ENCODE results near the gene TNFAIP8.

The TNFAIP8 gene

GRCh38 chr5:119330367-119331183 lies 25.2 kb upstream of the TNFAIP8 start:
- no peak for DNase-seq

- no peak for DNase-seq
Observed at GRCh38 chr5:119331566-119332095, 24.2 kb upstream of the TNFAIP8 start.

GRCh38 chr5:119332208-119332607 lies 23.6 kb upstream of the TNFAIP8 start:
- no peak for DNase-seq

GRCh38 chr5:119332978-119333401 lies 22.8 kb upstream of the TNFAIP8 start:
- no peak for DNase-seq

DNA sequence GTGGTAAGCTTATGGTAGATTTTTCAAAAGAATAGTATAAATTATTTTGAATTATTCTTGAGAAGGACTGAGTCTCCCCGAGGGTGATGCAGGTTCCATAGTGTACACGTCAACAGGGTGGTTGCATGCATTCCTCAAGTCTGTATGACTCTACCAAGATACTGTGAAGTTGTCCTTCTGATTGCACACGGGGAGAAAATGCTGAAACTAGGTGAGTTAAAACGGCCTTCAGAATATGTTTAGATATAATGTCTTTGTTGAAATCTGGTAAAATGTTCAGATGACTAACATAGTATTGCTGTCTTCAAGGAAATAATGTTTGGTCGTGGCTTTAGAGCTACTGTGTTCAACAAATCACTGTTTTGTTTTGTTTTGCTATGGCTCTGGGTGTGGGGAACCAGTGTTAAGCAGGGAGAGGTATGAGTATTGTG lies 22.4 kb upstream of the TNFAIP8 start:
- DNase-seq, result no peak

DNA sequence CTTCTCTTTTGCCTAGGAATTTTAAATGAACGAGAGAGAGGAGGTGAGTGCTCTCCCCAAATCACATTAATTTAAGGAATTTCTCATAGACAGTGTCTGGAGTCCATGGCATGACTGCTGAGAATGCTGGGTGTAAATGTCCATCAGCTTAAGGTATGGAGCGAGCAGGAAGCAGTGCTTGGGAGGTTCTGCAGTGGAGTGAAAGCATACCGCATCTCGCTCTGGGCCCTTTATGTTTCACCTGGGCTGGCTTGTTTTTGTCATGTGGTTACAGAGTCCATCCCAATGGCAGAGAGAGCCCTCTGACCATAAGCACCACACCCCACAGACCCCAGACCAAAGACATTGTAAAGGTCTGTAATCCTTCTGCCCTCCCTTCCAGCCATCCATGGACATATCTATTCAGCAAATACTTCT lies 20.6 kb upstream of the TNFAIP8 start:
- DNase-seq, result no peak

DNA sequence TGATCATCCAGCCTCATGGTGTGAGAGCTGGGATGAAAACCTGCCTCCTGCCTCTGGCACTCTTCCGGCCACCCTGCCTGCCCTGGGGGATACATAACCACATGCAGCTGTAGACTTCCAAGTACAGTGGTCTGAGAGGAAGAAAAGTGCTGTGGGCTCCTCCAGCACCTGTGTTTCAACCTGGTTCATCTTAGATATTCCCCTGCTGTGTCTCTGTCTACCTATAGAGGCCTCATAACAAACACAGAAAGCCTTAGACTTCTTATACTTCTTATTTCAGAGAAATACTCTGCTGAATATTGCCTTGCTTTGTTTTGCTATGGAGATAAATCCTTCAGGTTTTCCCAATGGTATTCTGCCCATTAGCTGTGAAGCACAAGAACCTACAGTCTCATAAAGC lies 19.6 kb upstream of the TNFAIP8 start:
- DNase-seq, result no peak

DNA sequence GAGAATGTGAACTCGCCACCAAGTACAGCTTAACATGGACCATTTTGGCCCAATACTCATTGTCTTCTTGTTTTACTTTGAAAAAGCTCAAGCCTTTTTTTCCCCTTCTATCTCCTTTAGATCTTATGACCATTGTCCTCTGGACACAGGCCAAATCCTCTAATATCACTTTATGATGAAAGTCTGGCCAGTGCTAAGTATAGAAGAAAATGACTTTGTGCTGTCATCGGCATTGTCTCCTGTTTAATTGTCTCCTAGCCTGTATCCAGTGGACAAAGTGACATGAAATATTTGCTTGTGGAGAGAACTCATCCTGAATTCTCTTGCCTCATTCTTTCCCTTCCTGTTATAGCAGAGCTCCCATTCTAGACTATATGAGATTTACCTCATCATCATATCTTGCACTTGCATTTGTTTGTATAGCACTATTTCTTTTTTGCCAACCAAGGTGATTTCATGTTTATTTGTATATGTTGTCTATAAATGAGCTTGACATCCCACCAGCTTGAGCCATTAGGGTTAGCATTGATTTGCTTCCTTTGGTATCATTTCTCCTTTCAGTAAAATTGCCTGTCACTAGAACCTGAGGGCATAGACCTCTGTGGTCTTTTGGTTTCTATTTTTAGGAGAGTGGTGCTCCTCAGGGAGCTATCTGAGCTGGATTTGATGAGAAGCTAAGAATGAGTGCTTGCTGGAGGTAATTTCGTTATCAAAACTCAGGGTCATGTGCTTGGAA lies 18.8 kb upstream of the TNFAIP8 start:
- no peak for DNase-seq

DNA sequence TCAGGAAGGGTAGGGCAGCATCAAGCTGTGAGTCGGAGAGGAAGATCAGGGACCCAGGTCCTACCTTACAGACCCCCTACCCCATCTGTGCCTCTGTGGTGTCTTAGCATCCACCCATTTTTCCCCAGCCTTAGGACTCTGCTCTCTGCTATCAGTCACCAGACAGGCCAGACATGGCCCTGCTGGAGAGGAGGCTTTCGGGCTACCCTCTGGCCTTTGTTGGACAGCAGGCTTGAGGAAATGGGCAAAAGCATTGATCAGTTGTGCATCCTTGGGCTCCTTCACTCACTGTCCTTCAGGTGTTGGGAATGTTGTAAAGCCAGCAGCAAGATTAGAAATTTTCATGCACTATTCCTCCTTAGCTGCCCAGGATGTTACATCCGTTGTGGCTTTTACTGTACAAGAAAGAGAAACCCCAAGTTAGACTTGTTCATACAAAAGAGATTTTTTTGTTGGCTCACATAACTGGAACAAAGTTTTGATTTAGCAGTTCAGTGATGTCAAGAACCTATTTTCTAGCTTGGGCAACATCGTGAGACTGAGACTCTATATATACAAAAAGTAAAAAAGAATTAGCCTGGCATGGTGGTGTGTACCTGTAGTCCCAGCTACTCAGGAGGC lies 17.4 kb upstream of the TNFAIP8 start:
- no peak for DNase-seq

DNA sequence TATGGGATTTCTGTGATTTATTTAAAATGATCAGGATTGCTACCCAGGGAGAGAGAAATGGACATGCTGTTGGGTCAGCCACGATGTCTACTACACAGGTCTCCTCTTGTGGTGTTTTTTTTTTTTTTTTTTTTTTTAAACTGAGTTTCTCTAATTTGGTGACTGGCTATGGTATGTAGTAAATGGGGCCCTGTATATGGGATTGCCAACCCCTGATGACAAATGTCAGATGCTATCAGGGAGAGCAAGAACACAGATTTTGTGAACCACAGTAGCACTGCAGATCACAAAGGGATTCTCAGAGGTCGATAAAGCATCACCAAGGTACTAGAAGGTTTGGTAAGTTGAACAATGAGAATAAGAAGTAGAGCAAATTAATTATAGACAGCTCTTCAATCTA lies 16.5 kb upstream of the TNFAIP8 start:
- no peak for DNase-seq

GRCh38 chr5:119339965-119340364 lies 15.9 kb upstream of the TNFAIP8 start:
- DNase-seq, result no peak

DNA sequence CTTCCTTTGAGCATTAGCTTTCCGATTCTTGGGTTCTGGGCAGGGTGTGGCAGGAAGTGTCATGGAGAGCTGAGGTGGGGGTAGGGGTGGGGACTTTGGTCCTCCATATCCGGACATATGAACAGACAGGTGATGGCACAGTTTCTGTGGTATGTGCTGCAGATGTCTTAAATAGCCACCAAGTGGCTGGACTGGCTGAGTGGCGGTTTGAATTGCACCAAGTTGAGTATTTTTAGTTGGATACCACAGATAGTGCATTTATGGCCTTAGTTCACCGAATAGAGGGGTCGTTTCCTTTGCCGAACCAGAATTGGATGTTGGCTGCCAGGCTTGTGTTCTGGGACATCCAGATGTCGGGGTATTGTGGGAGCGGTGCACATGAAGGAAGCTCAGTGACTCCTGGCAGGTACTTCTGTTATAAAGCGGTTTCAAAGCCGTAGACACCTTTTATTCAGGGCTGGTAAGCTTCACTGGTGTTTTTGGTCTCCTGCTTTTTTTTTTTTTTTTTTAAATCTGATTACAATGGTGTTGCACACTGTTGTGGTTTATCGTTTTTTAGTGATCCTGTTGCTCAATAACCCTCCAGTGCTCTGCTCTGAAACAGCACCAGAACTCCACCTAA lies 15.1 kb upstream of the TNFAIP8 start:
- no peak for DNase-seq

DNA sequence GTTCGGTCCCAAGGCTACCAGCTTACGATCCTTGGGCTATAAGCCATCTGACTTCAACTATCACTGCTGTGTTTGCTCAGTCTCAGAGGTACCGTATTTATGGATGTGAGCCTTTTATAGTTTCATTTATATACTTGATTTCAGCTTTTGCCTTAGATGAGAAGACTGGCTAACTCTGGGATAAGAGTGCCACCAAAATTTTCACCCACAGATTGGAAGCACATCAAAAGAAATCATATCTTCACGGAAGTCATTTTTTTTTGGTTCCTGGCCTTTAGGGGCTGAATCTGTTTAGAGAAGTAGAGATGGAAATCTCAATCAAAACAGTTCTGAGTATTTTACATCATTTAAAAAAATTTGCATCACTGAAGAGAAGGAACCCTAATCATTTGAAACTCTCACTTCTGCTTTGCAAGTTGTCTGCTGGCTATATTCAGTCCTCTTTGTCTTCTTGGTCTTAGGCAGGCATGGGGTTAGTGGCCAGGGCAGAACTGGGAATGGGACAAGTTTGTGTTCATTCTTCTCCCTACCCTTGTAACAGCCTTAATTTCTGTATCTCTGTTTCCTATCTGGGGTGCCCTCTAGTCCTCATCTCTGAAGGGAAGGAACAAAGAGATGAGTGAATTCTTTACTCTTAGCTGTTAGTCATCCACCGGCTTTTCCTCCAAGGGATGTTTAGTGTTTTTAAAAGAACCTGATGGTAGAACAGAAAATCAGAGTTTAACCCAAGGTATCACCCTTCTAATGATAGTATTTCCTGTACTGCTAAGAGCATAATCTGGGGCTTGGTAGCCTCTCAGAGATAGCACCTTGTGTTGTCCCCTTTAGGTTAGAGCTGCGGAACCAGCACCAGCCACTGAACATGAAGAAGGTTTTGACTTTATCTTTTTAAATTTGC lies 14.1 kb upstream of the TNFAIP8 start:
- no peak for DNase-seq

- DNase-seq, result no peak
Observed at GRCh38 chr5:119342406-119342805, 13.4 kb upstream of the TNFAIP8 start.

GRCh38 chr5:119343052-119343451 lies 12.8 kb upstream of the TNFAIP8 start:
- DNase-seq, result no peak

DNA sequence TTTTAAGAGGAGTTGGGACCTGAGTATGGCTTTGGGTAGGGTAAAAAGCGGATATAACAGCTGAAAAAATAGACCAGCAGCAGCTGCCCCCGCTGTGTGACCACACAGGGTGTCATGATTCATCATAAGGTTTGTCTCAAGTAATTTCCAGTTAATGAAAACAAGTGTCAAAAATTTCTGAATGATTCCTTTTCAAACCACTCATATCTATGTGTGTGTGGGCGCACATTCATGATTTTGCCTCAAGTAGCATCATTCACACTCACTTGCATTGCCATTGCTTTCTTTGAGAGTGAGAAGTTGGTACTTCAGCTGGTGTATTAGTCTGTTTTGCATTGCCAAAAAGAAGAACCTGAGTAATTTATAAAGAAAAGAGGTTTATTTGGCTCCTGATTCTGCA lies 12.1 kb upstream of the TNFAIP8 start:
- DNase-seq, result peak; percentile 12

- DNase-seq, result no peak
Observed at GRCh38 chr5:119344231-119344630, 11.6 kb upstream of the TNFAIP8 start.

GRCh38 chr5:119345861-119346260 lies 10.0 kb upstream of the TNFAIP8 start:
- DNase-seq, result no peak

GRCh38 chr5:119346394-119346793 lies 9.4 kb upstream of the TNFAIP8 start:
- DNase-seq, result no peak

DNA sequence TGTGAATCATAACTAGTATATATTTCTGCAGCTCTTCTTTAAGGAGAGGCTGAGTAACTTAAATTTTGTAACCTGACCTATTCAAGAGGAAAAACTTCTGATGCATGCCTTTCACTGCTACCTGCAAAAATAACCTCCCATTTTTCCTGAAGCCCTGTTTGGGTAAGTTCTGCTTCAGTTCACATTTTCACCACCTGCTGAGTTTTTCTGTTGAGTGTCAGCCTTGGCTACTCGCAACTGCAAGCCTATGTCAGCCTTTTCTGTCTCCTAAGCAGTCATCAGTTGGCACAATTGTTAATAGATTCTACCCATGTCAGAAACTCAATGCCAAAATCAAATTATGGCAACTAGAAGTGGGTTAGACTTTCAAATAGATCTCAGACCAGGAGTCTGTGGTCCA lies 8.2 kb upstream of the TNFAIP8 start:
- DNase-seq, result peak; percentile 82

DNA sequence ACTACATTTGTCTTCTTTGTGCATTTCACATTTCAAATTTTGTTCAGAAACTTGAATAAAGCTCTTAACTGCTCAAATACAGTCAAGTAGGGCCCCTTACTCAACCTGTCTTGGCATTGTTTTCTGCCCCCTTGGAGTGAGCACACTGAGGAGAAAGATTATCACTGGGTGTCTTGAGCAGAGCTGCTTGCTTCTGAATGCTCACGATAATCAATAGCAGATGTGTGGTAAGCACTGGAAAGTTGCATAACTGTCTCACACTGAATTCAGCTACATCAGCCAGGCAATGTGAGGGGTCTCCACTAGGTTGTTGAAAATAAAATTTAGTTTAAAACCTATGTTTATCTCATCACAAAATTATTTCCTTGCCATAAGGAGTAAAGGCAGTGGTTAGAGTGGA lies 7.8 kb upstream of the TNFAIP8 start:
- DNase-seq, result peak; percentile 60

DNA sequence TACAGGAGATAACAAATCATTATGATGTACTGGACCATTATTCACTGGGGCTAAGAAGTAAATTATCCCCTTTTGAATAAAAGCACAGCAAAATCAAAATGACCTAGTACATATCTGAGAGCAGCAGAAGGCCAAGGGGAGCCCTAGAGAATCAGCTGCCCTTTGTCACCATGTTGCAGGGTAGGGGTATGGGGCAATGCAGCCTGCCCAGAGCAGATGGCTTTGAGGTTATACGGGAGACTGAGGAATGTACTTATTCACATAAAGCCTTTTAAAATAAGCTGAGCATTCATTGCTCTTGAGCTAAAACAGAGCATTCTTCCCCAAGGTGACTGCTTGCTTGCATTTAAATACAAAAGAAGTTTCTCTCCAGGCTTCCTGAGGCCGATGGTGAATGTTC lies 2.6 kb upstream of the TNFAIP8 start:
- DNase-seq, result no peak
